PFSK-1 (cell line): ENCODE data around the gene RWDD4.

ENCODE experiments used
- FOXP2 ChIP-seq: optimal IDR thresholded peaks from 2 replicates; pipeline ENCODE3; 2011; ENCODE audit warnings: borderline replicate concordance, control low read depth, inconsistent platforms; ENCODE audit not compliant: insufficient read depth; ENCODE audit errors: extremely low read length, extremely low read depth
- POLR2AphosphoS5 ChIP-seq: IDR thresholded peaks from 2 replicates; pipeline ENCODE4 v1.6.1; 2012; ENCODE audit warnings: low read depth, mild to moderate bottlenecking, control low read depth, low read length, moderate library complexity
- SIN3A ChIP-seq: IDR thresholded peaks from 2 replicates; pipeline ENCODE4 v1.6.1; 2012; ENCODE audit warnings: mild to moderate bottlenecking, low read length, moderate library complexity, borderline replicate concordance; ENCODE audit not compliant: insufficient read depth
- TAF1 ChIP-seq: IDR thresholded peaks from 2 replicates; pipeline ENCODE4 v1.6.1; 2012; ENCODE audit warnings: low read length, control low read depth, borderline replicate concordance; ENCODE audit not compliant: insufficient read depth
- TF ChIP-seq, protein P1 (sequence below), 2 experiments: IDR thresholded peaks; 2 replicates each; pipeline versions ENCODE4 v1.6.1 to v1.8.0; 2011 to 2012; ENCODE audit warnings: low read depth in 2 of 2, low read length in 2 of 2, control low read depth in 1 of 2, inconsistent platforms in 1 of 2, mild to moderate bottlenecking in 1 of 2, moderate library complexity in 1 of 2; ENCODE audit not compliant: insufficient read depth in 1 of 2

RWDD4 gene

DNA sequence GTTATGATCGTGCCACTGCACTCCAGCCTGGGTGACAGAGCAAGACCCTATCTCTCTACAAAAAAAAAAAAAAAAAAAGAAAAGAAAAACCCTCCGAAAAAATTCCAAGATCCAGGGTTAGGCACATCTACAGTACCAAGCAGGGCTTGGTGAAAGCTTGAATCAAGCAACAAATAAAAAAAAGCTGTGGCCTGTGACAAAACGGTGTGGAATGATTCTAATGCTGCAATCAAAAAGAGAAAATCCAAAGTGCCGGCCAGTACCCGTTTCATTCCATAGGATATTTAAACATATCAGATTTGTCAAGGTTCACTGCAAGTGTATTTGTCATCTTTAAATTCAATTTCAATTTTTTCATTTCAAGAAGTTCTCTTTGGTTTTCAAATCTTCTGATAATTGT is 20.5 kb downstream of the RWDD4 start:
- TF ChIP-seq, protein P1, sequence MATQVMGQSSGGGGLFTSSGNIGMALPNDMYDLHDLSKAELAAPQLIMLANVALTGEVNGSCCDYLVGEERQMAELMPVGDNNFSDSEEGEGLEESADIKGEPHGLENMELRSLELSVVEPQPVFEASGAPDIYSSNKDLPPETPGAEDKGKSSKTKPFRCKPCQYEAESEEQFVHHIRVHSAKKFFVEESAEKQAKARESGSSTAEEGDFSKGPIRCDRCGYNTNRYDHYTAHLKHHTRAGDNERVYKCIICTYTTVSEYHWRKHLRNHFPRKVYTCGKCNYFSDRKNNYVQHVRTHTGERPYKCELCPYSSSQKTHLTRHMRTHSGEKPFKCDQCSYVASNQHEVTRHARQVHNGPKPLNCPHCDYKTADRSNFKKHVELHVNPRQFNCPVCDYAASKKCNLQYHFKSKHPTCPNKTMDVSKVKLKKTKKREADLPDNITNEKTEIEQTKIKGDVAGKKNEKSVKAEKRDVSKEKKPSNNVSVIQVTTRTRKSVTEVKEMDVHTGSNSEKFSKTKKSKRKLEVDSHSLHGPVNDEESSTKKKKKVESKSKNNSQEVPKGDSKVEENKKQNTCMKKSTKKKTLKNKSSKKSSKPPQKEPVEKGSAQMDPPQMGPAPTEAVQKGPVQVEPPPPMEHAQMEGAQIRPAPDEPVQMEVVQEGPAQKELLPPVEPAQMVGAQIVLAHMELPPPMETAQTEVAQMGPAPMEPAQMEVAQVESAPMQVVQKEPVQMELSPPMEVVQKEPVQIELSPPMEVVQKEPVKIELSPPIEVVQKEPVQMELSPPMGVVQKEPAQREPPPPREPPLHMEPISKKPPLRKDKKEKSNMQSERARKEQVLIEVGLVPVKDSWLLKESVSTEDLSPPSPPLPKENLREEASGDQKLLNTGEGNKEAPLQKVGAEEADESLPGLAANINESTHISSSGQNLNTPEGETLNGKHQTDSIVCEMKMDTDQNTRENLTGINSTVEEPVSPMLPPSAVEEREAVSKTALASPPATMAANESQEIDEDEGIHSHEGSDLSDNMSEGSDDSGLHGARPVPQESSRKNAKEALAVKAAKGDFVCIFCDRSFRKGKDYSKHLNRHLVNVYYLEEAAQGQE (IDR thresholded peaks at IDR 0.05; ENCODE audit: insufficient read depth in 1 of 2, low read depth in 2 of 2, low read length in 2 of 2): no peak
- no peak for TF ChIP-seq TAF1

DNA sequence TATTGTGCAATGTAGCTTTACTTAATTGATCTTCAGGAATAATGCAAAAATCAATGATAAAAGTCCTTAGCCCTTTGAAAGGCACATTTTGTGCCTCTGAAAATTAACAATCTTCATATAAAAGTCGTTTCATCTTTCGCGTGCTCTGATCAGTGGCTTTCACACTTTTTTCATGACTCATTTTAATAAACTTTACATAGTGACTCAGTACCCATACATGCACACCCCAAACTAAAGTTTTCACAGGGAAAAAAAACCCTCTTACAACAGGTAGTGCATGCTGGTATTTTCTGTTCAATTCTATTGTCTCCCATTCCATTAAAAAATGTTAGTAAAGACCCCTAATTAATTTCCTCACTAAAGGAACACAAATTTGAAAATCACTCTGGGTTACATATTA is 21.5 kb downstream of the RWDD4 start:
- TF ChIP-seq, protein P1 (IDR thresholded peaks at IDR 0.05; ENCODE audit: insufficient read depth in 1 of 2, low read depth in 2 of 2, low read length in 2 of 2): no peak
- TF ChIP-seq FOXP2 (no peak), POLR2AphosphoS5 (no peak), TAF1 (no peak), SIN3A (no peak)

DNA sequence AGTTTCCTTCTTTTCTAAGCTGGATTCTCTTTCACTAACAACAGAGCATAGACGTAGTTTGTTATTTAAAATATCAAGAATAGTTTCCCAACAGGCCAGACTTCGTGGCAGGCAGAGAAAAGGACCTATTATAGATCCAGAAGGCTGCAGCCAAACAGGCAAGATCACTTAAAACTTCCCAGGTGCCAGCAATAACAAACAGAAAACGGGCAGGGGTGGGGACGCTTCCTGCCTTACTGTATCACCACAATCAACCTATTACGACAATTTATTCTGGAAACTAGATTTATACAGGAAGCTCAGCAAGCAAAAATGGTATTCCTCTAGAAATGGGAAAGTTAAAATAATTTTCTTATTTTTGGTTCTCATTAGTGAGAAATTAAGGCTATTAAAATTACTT is 22.1 kb downstream of the RWDD4 start:
- TF ChIP-seq FOXP2: no peak
- TF ChIP-seq, protein P1 (IDR thresholded peaks at IDR 0.05; ENCODE audit: insufficient read depth in 1 of 2, low read depth in 2 of 2, low read length in 2 of 2): no peak
- TF ChIP-seq TAF1: no peak
- no peak for TF ChIP-seq SIN3A
- no peak for TF ChIP-seq POLR2AphosphoS5

DNA sequence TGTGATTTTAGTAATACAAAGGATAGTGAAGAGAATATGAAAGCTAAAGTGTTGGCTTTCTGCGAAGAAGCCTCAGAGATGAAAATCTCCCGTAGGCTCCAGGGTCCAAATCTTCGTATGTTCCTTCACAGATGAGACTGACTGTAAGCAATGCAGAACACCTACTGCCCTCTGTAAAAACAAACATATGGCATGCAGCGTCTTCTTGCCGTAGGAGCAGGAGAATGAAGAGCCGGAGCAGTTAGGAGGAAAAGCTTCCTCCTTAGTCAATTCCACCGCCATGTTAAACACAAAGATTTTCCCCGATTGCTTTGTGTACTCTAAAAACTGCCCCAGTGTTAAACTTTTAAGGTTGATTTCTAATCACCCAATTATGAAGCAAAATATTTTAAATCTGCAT is 22.5 kb downstream of the RWDD4 start:
- TF ChIP-seq, protein P1 (IDR thresholded peaks at IDR 0.05; ENCODE audit: insufficient read depth in 1 of 2, low read depth in 2 of 2, low read length in 2 of 2): no peak
- TF ChIP-seq FOXP2: no peak

DNA sequence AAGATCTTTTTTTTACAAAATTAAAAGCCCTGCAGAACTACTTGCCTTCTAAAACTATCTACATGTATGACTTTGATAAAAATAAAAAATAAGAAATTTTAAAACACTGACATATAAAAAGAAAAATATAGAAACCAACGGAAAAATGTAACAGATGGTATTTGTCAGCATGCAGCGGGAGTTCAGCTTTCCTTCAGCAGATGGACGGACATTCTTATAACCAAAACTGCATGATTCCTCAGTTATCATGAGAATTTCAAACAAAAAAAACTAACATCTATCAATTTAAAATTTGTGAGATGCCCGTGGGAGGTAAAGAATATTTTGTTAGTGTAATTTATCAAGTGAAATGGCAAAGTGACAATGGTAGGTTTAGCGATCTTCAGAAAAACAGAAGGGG is 23.2 kb downstream of the RWDD4 start:
- TF ChIP-seq POLR2AphosphoS5 (no peak), TAF1 (no peak), SIN3A (no peak), FOXP2 (no peak)
- TF ChIP-seq, protein P1 (IDR thresholded peaks at IDR 0.05; ENCODE audit: insufficient read depth in 1 of 2, low read depth in 2 of 2, low read length in 2 of 2): no peak
